Midbrain (tissue), 1 donor: ENCODE results near the gene SNED1.

Source experiments
- DNase-seq: peaks from one replicate; lab custom pipeline; 2025; lab: John Stamatoyannopoulos, UW

SNED1 gene

GRCh38 chr2:241067501-241068135 is 69.2 kb downstream of the SNED1 start:
- no peak for DNase-seq

- DNase-seq, result no peak
These were observed 69.9 kb downstream of the SNED1 start for GRCh38 chr2:241068136-241068941.

- no peak for DNase-seq
These were observed 70.8 kb downstream of the SNED1 start for GRCh38 chr2:241068942-241069810.

DNA sequence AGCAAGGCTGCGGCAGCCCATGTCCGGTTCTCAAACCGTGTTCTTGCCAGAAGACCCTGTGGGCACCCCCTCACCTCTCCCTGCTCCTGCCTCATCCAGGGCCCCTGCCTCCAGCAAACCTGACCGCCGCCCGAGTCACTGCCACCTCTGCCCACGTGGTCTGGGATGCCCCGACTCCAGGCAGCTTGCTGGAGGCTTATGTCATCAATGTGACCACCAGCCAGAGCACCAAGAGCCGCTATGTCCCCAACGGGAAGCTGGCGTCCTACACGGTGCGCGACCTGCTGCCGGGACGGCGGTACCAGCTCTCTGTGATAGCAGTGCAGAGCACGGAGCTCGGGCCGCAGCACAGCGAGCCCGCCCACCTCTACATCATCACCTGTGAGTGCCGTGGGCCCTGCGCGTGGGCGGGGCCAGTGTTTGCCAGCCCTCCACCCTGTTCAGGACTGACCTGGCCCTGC is 71.4 kb downstream of the SNED1 start:
- no peak for DNase-seq

GRCh38 chr2:241070361-241070760 is 71.9 kb downstream of the SNED1 start:
- DNase-seq, result no peak

DNA sequence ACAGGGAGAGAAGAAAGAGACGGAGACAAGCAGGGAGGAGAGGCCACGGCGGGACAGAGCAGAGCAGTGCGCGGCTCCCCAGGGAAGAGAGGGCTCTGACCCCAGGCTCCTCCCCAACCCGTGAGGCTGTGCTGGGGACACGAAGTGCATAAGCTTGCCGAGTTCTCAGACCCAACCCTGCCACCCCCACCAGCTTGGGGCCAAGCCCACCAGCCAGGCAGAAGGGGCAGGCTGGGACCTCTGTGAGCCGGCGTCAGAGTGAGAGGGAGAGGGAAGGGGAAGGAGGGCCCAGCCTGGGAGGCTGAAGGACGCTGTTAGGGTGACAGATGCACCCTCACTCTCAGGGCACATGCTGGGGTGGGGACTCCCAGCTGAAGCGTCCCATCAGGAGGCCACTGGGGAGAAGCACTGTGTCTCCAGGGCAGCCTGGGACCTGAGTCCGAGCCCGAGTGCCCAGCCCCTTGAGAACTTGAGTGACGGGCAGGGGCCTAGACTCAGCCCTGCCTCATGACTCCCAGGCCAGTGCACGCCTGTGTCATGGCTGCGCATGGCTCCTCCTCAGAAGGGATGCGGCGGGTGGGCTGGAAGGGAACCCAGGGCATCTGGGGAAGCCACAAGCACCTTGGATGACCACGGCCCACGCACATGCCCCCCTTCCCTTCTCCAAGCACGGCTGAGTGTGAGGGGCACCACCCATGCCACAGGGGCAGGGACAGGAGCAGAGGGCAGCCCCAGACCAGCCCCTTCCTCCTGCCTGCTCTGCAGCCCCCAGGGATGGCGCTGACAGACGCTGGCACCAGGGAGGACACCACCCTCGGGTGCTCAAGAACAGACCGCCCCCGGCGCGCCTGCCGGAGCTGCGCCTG is 72.6 kb downstream of the SNED1 start:
- no peak for DNase-seq

GRCh38 chr2:241071677-241072111 is 73.3 kb downstream of the SNED1 start:
- no peak for DNase-seq

- DNase-seq, result no peak
These were observed 73.7 kb downstream of the SNED1 start for GRCh38 chr2:241072151-241072550.

GRCh38 chr2:241072553-241073165 is 74.2 kb downstream of the SNED1 start:
- no peak for DNase-seq

DNA sequence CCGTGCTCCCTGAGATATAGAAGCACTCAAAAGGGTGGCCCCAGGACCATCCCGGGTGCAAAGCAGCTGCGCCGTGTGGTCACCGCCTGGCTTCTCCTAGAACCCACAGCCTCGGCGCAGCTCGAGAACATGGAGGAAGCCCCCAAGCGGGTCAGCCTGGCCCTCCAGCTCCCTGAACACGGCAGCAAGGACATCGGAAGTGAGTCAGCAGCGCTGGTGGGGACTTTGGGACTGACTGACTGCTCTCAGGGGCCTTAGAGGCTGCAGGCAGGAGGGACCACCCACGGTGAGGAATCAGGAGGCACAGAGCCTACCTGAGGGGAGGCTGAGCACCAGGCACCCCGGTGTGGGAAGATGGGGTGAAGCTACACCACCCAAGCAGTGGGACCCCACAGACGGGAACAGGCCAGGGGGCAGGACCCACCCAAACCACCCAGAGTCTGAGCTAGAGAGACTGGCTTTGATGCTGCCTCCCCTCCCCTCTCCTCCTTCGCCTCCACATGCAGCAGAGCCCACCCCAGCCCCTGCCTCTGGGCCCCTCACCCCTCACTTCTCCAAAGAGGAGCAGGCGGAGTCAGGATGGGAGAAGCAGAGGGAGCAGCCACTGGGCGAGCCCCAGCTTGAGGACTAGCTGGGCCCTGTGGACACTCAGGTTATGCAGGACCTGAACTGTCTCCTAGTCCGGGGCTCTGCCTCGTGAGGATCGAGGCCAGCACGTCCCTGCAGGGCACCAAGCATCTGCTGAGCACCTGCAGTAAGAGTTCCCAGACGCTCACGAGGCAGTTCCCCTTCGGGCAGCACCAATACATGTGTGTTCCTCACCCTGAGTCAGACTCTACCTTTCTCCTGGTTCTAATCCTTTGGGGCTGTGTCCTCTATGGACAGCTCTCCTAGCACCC is 75.0 kb downstream of the SNED1 start:
- DNase-seq, result no peak

DNA sequence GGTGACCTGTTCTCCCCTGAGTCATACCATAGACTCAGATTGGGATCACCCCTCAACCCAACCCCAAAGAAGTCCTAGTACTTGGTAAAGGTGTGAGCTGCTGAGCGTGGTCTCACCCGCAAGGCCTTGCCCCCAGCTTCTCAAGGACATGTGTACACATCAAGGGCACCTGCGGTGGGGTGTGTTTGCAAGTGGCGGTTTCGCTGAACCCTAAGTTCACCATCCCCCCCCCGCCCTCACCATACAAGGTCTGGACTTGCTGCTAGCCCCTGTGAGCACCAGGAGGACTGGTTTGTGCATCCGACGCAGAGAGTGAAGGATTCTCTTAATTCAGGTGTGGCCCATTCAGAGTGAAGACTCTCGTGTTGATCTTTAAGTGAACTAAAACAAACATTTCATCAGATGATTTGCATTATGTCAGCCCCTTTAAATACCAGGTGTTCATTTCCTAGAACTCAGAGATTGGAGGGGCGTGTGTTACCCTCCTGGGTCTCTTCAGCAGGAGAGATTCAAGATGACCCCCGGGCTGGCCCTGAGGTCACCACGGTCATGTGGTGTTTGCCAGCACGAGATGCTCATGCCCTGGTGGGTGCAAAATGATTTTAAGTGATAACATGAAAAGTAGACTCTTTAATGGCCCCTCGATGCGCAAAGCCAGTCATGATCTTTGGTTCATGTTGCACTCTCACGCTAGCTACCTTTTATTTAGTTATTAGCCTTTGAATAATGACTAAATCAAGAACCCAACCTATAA is 75.8 kb downstream of the SNED1 start:
- no peak for DNase-seq

DNA sequence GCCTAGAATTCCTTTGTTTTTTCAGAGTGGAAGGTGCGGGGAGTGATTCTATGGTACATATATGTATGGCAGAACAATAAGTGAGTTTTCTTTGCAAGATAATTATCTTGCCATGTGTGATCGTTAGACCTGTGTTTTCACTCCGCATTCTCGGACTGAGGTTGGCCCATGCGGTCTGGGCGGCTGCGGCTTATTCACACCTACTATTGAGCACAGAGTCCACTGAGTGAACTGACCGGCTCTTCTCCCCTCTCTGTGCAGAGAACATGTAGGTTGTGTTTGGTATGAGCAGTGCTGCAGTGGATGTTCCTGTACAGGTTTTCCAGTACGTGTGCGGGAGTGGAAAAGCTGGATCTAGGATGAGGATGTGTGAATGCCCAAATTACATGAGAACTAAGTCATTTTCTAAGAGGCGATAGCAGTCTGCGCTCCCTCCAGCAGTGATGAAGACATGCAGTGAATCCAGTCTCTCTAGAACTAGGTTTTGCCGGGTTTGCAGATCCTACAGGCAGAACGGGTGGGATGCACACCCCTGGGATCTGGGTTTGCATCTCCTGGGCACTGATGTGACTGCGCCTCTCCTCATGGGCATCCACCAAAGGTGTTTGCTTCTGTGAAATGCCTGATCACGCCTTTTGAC is 76.6 kb downstream of the SNED1 start:
- no peak for DNase-seq

DNA sequence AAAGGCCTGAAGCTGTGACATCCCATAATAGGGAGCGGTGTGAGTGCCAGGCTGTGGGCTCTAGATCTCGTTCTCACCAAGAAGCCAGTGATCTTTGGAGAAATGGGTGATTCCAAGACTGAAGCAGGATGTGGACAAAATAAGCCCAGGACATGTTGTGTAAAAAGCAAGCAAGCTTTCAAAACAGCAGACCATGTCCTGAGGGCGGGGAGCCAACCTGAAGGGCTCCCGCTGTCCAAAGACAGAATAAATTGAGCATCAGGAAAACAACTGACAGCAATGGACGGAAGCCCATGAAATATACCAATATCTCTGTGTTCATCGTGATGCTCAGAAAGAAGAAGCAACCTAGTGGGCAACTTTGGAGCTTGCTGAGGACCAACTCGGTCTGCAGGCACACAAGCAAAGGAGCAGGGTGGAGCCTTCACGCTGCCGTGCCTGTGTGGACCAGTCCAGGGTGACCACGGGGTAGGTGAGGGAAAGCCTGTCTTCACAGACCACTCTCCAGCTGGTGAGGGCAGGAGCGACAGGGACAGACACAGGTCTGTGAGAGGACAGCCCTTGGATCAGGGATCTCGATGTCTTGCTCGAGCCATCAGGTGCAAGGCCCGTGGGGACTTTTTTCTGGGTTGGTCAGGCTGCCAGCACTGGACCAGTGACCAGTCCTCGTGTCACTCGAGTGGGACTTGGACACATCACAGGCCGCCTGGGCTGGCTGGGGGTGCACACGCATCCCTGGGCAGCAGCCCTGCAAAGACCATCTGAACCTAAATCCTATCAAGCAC is 82.2 kb downstream of the SNED1 start:
- DNase-seq, result no peak

GRCh38 chr2:241081190-241081642 is 82.8 kb downstream of the SNED1 start:
- DNase-seq, result no peak

- no peak for DNase-seq
These were observed 83.4 kb downstream of the SNED1 start for GRCh38 chr2:241081643-241082340.

DNA sequence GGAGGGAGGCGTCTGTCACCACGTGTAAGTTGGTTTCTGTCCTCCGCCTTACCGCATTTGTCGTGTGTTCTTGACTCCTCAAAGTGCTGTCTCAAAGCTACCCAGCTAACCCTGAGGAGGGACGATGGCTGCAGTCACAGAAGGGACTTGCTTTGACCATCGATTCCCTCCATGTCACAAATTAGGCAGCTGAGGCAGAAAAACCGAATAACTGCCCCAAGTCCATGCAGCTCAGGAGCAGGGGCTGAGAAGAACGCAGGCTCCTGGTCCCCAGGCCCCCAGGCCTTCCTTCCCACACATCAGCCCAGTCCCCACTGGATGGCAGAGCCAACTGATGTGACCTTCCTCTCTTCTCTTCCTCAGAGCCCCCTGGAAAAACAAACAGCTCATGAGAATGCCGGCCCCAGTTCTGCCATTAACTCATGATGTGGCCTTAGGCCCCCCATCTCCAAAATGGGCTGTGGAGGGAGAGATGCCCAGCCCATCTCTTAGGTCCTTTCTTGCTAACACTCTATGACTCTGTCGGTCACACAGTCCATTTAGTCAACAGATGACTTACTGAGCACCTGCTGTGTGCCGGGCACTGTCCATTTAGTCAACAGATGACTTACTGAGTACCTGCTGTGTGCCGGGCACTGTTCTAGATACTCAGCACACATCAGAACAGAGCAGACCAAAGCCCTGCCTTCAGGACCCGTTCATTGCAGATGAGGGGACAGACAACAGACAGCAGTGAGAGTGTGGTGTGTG is 84.1 kb downstream of the SNED1 start:
- no peak for DNase-seq

DNA sequence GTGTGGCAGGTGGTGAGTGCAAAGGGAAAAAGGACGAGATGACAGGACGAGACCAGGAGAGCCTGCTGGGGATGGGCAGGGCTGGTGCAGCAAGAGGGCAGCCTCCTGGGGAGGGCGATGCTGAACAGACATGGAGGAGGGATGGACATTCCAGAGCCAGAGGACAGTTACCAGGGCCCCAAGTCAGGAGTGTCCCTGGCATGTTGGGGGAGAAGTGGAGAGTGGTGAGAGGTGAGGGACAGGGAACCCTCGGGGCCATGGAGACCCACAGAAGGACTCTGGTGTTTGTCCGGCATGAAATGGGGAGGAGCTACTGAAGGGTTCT is 84.6 kb downstream of the SNED1 start:
- no peak for DNase-seq
